Activated T-cell treated with anti-CD3 and anti-CD28 coated beads, Interleukin-2, amount 50 U/mL, for 1 hour (primary cell): ENCODE measurements around the gene FLT4.

Source experiments
- DNase-seq: peaks from one replicate; pipeline ENCODE4 v3.0.0-alpha.2; 2020

FLT4 gene

DNA sequence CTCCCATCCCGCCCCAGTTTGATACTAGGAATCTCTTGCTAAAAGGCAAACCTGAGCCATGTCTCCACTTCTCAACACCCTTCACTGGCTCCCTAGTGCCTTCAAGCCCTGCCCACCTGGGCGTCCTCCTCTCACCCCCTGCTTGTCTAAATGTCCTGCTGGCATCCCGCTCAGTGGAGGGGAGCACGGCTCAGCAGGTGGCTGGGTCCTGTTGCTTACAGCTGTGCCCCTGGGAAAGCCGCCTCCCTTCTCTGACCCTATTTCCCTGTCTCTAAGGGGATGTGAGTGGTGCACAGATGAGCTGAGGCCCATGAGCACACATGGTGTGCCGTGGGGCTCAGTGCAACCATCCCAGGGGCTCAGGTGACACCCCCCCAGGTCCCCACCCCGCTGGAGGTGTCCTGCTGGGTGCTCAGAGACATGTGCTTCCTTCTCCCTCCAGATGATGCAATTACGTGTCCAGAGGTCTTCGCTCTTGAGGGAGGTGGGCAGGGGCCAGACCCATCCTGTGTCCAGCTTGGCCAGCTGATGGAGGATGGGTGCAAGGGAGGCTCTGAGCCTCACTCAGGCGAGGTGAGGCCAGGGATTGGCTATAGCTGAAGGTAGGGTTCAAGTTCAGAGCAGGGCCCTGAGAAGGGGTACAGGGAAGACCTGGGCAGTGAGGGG lies 24.1 kb downstream of the FLT4 start:
- no peak for DNase-seq

DNA sequence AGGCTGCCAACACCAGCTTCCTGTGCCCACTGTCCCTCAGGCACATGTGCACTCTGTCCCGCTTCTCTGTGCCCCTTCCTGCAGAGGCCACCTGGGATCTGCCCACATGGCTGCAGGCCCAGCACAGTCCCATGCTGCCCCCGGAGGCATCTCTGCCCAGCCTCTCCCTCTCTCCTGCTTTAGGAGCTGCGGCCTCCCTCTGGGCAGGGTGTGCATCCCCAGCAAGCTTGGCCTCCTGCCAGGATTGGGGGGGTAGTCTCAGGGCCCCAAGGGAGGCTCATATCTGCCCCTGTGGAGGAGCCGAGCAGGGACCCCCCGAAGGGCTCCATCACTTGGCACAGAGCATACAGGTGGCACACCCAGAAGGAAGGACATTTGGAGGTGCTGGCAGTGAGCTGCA lies 24.8 kb downstream of the FLT4 start:
- no peak for DNase-seq

DNA sequence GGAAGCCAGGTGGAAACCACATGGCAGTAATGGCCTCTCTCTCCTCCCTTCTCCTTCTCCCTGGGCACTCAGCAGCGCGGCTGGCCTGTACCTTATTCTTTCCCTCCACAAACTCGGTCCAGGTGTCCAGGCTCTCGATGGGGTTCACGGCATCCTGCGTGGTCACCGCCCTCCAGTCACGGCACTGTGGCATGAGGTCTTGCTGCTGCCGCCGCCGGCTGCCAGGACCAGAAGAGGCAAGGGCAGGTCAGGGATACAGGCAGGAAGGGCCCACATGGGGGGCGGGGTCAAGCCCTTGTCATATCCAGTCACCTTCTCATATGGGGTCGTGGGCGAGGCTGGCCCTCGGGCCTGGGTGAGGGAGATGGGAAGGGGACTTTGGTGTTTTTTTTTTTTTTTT lies 25.6 kb downstream of the FLT4 start:
- DNase-seq = no peak

DNA sequence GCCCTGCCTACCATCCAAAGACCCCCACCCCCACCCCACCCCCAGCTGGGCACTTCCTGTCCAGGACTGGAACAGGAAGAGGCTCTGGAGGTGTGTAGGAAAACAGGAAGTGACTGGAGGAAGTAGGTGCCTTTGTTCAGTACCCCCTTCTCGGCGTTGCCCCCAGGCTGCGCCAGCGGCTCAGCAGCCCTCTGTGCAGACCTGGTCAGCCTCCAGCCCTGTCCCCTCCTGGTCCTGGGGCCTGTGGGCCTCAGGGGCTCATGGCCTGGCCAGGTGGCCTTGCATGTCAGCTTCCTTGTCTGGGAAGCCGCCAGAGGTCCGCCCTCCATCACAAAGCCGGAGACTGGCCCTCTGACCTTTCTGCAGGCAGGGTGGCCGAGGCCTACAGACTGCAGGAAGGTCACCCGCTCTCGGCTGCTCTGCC lies 26.0 kb downstream of the FLT4 start:
- no peak for DNase-seq

DNA sequence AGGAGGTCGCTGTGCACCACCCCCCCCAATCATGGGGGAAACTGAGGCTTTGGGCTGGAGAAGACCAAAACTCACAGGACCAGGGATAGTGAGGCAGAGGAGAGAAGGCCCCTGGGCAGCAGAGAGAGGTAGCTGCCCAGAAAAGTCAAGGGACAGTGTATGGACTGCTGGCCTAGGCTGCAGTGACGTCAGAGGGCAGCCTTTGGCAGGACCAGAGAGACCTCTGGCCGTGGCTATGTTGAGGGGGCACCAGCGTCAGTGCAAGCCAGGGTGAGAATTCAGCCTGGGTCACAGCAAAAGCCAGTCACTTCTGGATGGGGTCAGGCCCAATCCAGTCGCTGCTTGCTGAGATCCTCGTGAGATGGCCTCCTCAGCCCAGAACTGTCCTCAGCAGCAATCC lies 26.5 kb downstream of the FLT4 start:
- no peak for DNase-seq

DNA sequence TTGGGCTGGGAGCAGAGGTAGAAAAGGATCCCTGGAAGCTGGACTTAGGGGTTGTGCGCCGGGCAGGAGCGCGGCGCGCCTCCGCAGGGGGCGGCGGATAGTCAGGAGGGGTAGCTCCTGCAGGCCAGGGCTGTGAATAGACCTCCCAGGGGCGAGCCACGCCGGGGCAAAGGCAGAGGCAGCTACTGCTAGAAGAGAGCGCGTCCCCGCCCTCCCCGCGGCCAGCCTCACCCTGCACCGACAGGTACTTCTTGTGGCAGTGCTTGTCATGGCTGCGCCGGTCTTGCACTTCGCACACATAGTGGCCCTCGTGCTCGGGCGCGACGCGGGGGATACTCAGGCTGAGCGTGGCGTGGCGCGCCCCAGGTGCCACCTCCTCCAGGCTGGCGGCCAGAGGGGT lies 28.1 kb downstream of the FLT4 start:
- DNase-seq = no peak

DNA sequence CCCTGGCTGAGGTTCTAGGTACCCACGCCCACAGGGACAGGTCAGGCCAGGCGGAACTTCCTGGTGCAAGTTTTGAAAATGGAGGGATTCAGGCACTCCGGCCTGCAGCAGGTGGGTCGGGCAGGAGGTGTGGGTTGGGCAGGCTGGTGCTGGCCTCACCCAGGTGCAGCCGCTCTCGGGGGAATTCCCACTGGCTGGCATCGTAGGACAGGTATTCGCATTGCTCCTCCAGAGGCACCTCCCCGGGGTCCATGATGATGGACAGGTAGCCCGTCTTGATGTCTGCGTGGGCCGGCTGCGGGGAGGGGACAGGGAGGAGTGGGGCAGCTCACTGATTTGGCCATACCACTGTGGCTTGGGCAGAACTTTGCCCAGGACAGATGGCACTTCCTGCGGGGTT lies 29.4 kb downstream of the FLT4 start:
- DNase-seq = no peak

DNA sequence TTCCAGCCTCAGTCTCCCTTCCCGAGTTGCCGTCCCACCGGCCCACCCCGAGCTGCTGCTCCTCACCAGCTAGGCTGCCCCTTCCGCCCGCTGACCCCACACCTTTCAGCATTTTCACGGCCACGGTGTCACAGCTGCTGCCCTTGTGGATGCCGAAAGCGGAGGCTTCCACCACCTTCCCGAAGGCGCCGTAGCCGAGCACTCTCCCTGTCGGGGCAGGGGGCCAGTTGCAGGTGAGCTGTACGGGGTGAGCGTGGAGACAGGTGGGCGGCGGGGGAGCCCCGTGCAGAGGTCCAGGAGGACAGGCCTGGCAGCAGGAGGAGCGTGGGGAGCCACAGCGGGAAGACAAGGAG lies 29.9 kb downstream of the FLT4 start:
- no peak for DNase-seq

DNA sequence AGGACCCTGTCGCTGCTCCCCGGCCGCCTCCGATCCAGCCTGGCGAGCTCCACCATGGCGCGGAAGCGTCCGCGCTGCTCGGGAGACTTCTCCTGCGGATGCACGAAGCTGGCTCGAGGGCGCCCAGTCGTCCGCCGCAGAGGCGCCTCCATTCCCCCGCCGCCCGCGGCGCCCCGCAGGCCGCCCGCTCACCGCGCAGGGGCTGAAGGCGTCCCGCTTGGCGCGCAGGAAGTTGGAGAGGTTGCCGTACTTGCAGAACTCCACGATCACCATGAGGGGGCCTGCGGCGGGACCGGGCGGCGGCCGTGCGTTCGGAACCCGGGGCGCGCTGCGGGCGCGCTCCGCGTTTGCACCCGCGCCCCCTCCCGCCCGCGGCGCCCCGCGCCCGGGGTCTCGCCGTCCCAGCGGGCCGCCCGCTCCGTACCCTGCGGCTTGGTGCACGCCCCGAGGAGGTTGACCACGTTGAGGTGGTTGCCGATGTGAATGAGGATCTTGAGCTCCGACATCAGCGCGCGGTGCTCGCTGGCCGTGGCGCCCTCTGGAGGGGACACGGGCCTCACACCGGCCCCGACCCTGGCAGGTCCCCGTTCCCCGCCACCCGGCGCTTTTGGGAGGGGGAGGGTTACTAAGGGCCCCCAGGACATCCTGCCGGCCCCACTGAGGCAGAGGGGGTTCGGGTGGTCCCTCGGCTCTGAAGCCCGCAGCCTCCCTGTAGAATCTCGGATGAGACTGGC lies 30.4 kb downstream of the FLT4 start:
- peak; percentile 42 for DNase-seq

DNA sequence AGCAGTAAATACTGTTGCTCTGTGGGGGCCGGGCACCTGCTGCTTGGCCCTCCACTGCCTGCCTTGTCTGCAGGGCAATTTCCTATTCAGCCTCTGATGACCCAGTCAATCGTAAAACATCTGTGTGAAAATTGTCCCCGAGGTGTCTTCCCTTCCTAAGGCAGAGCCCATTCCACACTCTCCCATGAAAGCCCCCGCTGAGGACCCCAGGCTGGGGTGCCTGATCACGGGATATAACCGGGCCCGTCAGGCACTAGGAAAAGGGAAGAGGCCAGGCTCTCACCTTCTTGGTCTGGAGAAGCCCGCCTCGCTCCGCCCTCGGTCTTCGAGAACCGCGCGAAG lies 30.9 kb downstream of the FLT4 start:
- no peak for DNase-seq

DNA sequence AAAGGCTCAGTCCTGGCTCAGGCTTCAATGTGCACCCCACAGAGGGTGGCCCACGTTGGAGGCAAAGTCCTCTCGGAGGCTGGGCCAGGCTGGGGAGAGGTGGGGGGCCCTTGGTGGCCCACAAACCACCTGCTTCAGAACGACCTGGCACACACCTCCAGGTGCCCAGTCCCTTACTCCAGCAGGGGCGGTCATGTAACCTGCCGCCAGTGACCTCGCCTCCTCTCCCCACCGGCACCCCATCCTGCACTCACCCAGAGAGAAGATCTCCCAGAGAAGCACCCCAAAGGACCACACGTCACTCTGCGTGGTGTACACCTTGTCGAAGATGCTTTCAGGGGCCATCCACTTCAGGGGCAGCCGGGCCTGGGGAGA lies 35.6 kb downstream of the FLT4 start:
- no peak for DNase-seq

DNA sequence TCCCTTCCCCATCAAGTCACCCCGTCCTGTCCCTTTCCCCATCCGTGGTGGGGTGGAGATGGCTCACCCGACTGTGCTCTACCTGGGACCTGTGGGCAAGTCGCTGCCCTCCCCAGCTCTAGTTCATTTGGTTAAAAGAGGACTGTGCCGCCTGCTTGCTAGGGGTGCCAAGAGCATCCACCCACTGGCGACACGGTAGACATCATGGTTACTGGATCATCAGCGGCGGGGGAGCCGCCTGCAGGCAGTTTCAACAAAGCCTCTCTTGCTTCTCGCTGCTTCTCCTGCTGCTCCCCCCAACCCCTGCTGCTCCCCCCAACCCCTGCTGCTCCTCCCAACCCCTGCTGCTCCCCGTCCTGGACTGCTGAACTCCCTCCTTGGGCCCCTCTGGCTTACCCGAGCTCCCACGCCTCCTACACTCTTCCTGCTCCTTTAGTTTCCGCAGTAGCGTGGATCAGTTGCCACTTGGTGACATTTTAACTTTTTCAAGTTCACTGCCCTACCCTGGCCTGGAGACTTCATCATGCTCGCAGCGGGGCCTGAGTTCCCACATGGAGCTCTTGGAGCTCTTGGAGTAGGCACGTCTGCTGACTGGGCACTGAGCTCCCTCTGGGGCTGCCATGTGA lies 36.1 kb downstream of the FLT4 start:
- DNase-seq = no peak

DNA sequence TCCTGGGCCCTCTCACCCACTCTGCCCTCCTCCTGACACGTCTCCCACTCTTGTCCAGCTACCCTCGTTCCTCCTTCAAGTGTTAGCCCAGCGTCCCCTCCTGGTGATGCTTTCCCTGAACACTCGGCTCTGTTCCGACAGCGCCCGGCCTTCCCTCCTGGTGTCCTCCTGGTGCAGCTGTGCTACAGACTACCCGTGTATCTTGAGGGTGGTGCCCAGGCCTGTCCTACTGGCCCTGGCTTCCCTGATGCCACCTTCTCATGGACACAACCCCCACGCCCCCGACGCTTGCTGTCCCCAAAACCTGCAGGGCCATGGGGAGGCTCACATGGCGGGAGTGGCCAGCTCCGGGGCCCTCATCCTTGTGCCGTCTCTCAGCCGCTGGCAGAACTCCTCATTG lies 36.7 kb downstream of the FLT4 start:
- DNase-seq = no peak

DNA sequence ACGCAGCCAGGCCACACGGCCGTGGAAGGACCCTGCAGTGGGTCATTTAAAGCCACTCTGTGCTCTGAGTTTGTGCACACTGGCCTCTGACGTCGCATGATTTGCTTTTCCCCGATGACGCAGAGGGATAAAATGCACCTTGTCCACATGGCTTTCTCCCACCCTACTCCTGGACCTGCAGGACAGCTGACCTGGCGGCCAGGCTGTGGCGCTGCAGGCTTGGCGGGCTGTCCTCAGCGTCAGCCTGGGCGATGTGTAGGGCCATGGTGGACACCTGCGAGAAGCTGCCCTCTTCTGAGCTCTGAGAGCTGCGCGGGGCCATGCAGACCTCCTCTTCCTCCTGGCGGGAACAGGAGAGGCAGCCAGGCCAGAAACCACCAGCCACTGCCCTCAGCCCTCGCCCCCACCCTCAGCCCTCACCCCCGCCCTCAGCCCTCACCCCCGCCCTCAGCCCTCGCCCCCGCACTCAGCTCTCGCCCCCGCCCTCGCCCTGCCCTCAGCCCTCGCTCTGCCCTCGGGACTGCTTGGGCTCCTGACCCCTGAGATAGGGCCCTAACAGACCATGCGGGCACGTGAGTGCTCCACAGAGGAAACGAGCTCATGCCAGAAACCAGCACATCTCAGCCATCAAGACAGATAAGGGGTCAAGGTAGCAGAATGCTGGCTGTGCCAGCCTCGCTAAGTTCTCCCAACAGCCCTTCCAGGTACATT lies 38.1 kb downstream of the FLT4 start:
- no peak for DNase-seq

DNA sequence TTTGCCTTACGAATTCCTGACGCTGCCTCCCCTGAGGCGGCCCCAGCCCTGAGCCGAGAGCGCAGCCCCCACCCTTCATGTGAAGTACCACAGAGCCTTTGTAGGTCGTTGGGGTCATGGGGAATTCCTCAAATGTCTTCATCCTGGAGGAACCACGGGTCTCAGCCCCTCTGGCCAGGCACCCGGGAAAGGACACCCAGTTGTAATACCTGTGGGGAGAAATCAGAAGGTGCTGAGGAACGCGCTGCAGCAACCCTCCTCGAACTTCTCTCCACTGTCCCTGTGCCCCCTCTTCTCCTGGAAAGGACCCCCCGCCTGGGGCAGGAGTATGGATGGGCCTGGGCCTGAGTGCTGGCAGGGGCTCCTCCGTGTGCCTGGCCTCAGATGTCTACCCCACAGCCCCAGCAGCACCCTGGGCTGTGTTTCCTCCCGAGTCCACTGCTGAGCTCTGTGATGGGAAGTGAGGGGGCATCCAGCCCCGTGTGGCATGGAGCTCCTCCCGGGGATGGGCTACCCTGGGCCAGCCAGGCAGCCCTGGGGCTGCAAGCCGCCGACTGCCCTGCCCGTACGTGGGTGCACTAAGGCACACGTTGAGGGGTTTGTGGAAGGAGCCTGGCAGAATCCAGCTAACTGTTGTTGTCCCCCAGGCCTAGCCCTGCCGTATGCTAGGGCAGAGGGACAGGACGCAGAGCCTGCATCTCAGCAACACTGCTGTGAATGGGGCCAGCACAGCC lies 39.4 kb downstream of the FLT4 start:
- DNase-seq = no peak

DNA sequence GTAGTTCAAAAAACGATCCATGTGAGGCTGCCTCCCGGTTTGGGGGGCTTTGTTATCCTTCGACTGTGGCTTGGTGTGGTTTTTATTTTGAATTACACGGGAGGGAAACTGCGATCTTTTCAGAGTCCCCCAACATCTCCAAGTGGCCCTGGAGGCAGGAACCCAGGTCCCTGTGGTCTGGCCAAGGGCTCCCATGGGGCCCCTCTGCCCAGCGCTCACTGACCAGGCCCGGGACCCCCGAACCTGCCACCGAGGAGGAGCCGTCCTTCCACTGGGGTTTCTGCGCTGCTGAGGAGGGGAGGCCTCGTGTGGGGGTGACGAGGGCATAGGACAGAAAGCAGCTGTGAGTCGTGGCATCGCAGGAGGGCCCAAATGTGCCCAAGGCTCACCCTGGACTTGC lies 40.0 kb downstream of the FLT4 start:
- DNase-seq = no peak

DNA sequence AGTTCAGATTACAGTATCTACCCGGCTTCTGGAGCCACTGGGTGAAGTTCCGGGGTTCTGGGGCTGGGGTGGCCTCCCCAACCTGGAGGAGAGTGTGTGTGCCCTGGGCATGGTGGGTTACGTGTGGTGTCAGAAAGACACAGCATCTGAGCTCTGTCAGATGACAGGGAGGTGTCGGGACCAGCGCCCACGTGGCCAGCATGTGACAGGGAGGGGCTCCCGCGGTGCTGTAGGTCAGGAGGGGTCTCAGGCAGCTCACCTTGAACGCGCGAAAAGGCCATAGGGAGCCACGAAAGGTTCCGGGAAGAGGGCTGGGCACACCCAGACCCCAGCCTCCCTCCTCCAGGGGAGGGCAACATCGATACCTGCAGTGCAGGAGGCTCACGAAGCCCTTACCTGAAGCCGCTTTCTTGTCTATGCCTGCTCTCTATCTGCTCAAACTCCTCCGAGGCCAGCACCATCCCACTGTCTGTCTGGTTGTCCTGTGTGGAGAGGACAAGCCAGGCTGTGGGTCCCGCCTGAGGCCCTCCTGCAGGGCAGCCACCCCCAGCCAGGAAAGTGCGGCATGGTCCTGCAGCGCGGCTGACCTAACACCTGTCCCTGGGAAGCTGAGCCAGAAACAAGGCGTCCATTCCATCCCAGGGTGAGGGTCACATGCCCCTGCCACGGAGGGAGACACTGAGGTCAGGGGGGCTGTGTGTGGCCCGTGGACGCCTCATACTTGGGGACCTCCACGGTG lies 40.7 kb downstream of the FLT4 start:
- no peak for DNase-seq

DNA sequence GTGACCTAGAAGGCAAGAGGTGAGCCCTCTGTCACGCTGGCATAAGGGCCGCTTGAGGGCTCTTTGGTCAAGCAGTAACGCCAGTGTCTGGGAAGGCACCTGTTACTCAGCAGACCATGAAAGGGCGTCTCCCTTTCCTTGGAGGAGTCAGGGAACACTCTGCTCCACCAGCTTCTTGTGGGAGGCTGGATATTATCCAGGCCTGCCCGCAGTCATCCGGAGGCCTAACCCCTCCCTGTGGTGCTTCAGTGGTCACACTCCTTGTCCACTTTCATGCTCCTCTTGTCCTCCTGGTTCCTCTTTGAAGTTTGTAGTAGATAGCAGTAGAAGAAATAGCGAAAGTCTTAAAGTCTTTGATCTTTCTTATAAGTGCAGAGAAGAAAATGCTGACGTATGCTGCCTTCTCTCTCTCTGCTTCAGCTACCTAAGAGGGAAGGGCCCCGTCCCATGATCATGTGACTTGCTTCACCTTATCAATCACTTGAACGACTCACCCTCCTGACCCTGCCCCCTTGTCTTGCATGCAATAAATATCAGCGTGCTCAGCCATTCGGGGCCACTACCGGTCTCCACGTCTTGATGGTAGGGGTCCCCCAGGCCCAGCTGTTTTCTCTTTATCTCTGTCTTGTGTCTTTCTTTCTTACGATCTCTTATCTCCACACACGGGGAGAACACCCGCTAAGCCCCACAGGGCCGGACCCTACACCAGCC lies 41.4 kb downstream of the FLT4 start:
- DNase-seq = no peak

DNA sequence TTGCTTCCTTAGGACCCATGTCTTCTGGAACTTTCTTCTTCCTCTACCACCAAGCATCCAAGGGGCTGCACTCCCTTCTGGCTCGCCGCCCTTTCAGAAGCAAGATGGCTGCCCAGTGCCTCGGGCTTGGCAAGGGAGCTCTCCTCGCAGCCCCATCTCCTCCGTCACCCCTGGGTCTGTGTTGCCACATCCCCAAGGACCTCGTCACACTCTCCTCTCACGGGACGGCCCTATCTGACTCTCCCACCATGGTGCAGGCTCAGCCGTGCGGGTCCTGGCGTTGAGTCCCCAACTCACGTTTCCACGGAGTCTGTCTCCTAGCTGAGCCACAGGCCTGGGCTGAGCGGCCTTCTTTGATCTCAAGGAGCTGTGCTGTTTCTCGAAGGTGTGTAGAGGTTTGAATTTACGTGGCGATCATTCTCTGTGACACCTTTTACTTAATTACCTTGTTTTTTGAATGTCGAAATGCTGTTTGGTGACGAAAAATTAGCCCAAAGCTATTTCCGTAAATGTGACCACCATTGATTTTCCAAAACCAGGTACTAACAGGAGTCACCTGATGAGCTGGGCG lies 43.1 kb downstream of the FLT4 start:
- DNase-seq = no peak

DNA sequence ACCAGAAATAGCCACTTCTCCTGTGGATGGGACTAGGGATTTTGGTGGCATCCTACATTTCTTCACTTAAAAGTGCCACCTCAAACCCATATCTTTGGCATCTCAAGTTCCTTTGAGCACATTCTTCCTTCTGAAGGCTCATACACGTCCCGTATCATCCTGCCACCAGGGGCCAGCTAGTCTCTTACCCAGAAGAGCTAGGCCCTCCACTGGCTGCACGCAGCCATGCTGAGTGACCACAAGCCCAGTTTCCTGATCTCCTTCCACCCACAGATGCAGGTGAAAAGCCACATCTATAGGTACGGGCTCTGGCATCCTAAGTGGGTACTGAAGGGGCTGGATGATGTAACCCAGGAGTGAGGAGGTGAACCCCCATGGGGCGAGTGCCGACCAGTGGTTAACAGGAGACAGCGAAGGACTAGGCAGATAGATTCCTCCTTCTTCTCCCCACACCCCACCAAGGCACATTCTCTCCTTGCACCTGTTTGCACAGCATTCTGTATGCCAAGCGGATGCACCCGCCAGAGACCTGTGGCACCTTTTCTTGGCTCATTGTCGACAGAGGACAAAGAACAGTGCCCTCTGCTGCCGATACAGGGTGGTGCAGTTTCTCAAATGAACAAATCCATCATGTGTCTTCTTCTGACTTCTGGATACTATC lies 43.7 kb downstream of the FLT4 start:
- peak; percentile 63 for DNase-seq

DNA sequence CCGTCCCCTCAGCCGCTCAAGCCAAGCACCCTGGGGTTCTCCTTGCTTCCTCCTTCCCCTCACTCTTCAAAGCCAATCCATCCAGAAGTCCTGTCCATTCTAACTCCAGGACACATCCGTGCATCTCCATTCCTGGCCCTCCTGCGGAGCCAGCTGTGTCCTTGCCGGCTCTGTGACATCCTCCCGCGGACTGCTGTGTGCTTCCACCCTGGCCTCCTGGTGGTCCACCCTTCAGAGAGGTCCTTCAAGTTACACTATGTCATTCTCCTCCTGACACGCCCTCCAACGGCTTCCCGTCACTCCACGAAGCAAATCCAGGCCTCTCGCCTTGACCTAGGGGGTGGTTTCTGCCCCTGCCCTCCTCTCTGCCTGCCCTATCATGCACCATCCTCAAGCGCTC lies 45.1 kb downstream of the FLT4 start:
- DNase-seq = no peak
